Measurements from ENCODE around the gene HIVEP1. TPM values are rescaled to one million over a fixed set of nuclear protein-coding genes. Genes with fewer than 3 reads are reported as not detected.

The HIVEP1 gene
- total RNA-seq, 1 donor from 2014 or later = 21.5 TPM

- no peak overlapping the region for H3K4me3 Mint-ChIP-seq
- H3K9me3 Mint-ChIP-seq = peaks cover 1% of the 10 kb centered on the region
- H3K4me1 Mint-ChIP-seq = peaks cover 15% of the 10 kb centered on the region
- DNase-seq (ENCODE audit: low read depth, low spot score) = no peak
- TF ChIP-seq CTCF (conservative IDR thresholded peaks at IDR 0.05) = no peak
- no peaks in the 10 kb centered on the region for H3K27me3 Mint-ChIP-seq (ENCODE audit: low read depth)
- no peak overlapping the region for H3K27ac Mint-ChIP-seq (ENCODE audit: unreplicated experiment)
- H3K36me3 Mint-ChIP-seq (ENCODE audit: low read depth) = peaks cover 28% of the 10 kb centered on the region
These were observed 152.3 kb downstream of the HIVEP1 start for GRCh38 chr6:12164508-12164770.

- TF ChIP-seq CTCF (conservative IDR thresholded peaks at IDR 0.05) = no peak
- Mint-ChIP-seq H3K27ac (ENCODE audit: unreplicated experiment) (no peak overlapping the region), H3K4me1 (peaks cover 11% of the 10 kb centered on the region), H3K27me3 (ENCODE audit: low read depth) (no peaks in the 10 kb centered on the region), H3K36me3 (ENCODE audit: low read depth) (peaks cover 24% of the 10 kb centered on the region), H3K4me3 (no peak overlapping the region), H3K9me3 (peaks cover 3% of the 10 kb centered on the region)
- no peak for DNase-seq (ENCODE audit: low read depth, low spot score)
These were observed 153.2 kb downstream of the HIVEP1 start for GRCh38 chr6:12165297-12165696.

GRCh38 chr6:12165722-12166280 lies 153.7 kb downstream of the HIVEP1 start:
- H3K9me3 Mint-ChIP-seq = peaks cover 3% of the 10 kb centered on the region
- H3K36me3 Mint-ChIP-seq (ENCODE audit: low read depth) = peaks cover 23% of the 10 kb centered on the region
- peaks cover 6% of the 10 kb centered on the region for H3K4me1 Mint-ChIP-seq
- no peak overlapping the region for H3K4me3 Mint-ChIP-seq
- TF ChIP-seq CTCF (conservative IDR thresholded peaks at IDR 0.05) = no peak
- no peak for DNase-seq (ENCODE audit: low read depth, low spot score)
- H3K27ac Mint-ChIP-seq (ENCODE audit: unreplicated experiment) = no peak overlapping the region
- no peaks in the 10 kb centered on the region for H3K27me3 Mint-ChIP-seq (ENCODE audit: low read depth)

GRCh38 chr6:12169377-12169776 lies 157.3 kb downstream of the HIVEP1 start:
- Mint-ChIP-seq H3K9me3 (peaks cover 3% of the 10 kb centered on the region), H3K36me3 (ENCODE audit: low read depth) (no peaks in the 10 kb centered on the region), H3K4me3 (no peak overlapping the region), H3K27ac (ENCODE audit: unreplicated experiment) (no peak overlapping the region), H3K27me3 (ENCODE audit: low read depth) (no peaks in the 10 kb centered on the region), H3K4me1 (peaks cover 5% of the 10 kb centered on the region)
- no peak for DNase-seq (ENCODE audit: low read depth, low spot score)
- TF ChIP-seq CTCF (conservative IDR thresholded peaks at IDR 0.05) = no peak

- Mint-ChIP-seq H3K36me3 (ENCODE audit: low read depth) (no peaks in the 10 kb centered on the region), H3K4me1 (peaks cover 5% of the 10 kb centered on the region), H3K27ac (ENCODE audit: unreplicated experiment) (no peak overlapping the region), H3K27me3 (ENCODE audit: low read depth) (no peaks in the 10 kb centered on the region), H3K4me3 (no peak overlapping the region), H3K9me3 (peaks cover 3% of the 10 kb centered on the region)
- DNase-seq (ENCODE audit: low read depth, low spot score) = no peak
- TF ChIP-seq CTCF (conservative IDR thresholded peaks at IDR 0.05) = no peak
These were observed 158.4 kb downstream of the HIVEP1 start for GRCh38 chr6:12170351-12171092.

Measured in neural crest cell (in vitro differentiated cells).